GDM1 (cell line): ENCODE data around the gene STARD13.

Experiments
- DNase-seq: peaks from one replicate; lab custom pipeline; 2025; lab: John Stamatoyannopoulos, UW

Gene STARD13

GRCh38 chr13:33277946-33278345 lies 7.6 kb downstream of the STARD13 start:
- DNase-seq: no peak

- DNase-seq: no peak
Observed at GRCh38 chr13:33277037-33277740, 8.4 kb downstream of the STARD13 start.

DNA sequence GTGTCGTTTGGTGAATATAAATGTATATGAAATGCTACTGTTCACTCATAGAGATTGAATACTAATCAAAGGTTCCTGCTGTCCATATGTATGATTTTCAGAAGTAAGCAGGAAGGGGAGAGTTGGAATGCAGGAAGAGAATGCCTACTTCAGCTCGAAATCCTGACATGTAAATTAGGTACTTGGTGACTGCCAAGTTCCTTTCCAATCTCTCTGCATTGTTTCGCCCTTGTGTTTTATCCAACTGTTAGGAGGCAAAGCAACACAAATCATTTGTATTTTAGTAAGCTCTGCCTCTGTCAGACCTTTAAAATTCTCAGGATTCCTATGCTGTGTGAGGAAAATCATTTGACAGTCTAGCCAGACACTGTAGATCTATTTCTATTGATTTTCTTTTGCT lies 9.0 kb downstream of the STARD13 start:
- no peak for DNase-seq

DNA sequence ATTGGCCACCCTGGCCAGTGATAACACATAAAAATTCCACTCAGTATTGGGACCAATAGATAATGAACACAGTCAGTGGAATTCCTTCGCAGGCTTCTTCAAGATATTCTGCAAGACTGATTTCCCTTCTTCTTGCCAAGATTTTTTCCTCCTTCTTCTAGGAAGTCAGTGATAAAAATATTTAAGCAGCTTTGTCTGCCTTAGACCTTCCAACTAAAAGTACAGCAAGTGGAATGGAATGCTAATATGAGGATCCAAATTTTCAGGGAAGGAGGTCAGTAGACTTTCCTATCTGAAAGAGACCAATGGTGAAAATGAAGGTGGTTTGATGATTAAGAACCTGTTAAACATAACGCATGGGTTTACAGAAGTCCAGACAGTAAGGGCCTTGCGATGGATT lies 9.6 kb downstream of the STARD13 start:
- no peak for DNase-seq

DNA sequence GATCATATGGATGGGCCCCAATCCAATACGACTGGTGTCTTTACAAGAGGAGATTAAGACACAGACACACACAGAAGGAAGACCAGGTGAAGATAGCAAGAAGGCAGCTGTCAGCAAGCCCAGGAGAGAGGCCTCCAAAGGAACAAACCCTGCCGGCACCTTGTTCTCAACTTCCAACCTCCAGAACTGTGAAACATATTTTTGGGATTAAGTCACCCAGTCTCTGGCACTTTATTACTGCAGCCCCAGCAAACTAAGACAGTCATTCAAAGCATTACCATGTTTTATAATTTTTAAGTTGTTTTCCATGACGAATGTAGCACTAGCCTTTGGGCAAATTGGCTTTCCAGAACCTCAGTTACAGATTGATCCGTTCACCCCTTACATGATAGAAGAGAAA lies 11.3 kb downstream of the STARD13 start:
- DNase-seq: no peak

GRCh38 chr13:33272531-33273124 lies 12.9 kb downstream of the STARD13 start:
- no peak for DNase-seq

GRCh38 chr13:33271759-33272158 lies 13.8 kb downstream of the STARD13 start:
- DNase-seq: no peak

DNA sequence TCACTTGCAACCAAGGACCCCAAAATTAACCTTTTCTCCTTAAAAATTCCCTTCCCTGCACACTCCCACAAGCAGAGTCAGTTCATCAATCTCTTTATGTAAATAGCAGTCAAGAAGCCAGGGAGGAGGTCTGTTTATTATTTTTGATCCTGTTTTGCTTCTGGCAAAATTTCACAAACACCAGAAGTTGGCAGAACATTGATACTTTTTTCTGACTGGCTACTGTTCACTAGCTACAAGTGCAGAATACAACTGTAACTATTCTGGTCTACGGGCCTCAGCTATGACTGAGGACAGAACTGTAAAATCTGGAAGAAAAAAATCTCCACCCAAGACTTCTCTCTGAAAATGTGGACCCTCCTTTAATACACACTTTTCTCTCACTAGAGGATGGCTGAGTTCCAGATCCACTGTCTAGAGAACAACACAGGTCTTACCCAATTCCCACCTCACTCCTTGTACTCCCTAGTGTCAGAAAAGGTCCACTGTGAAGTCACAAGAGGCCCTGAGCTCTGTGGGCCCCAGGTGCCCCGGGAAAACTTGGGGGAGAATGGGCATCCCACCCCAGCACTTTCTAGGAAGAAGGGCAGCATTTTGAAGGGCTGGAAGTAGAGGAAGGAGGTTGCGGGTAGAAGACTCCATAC lies 14.5 kb downstream of the STARD13 start:
- no peak for DNase-seq

DNA sequence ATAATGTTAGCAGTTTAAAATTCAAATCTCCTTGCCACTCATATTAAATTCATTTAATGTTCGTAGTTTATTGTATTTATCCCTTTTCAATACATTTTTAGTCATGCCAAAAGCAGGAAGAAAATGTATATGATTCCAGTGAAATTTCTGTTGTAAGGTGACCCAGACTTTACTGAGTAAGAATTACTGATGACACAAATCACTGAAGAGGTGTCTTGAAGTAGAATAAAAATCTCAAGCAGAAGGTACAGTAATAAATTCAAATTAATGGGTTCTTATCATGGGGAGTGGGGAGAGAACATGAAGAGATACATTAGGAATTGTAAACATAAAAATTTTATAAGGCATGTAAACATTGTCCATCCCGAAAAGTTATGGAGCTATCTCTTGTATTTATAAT lies 19.9 kb downstream of the STARD13 start:
- no peak for DNase-seq

- no peak for DNase-seq
Observed at GRCh38 chr13:33265133-33265532, 20.4 kb downstream of the STARD13 start.

GRCh38 chr13:33264620-33264978 lies 21.0 kb downstream of the STARD13 start:
- no peak for DNase-seq

DNA sequence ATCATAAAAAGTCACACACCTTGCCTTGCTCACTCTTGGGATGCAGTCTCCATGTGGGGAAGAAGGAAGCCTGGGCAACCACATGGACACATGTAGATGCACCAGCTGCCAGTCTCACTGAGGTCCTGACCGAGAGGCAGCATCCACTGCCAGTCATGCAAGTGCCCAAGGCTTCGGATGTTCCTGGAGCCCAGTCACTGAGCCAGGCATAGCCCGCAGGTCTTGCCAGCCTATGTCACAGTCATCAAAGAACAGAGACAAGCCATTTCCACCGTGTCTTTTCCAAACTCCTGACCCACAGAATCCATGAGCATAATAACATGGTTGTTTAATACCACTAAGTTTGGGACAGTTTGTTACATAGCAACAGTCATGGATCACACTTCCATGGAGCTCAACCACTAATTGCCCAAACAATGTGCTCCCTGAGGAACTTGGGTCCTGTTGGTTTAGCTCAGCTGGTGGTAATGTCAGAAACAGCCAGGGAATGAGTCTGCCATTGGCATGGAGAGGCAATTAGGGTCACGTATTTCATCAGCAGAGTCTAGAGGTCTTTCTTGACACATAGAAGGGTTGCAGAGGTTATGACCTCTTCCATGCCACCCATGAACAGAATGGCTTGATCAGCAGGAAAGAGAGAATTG lies 21.5 kb downstream of the STARD13 start:
- no peak for DNase-seq

DNA sequence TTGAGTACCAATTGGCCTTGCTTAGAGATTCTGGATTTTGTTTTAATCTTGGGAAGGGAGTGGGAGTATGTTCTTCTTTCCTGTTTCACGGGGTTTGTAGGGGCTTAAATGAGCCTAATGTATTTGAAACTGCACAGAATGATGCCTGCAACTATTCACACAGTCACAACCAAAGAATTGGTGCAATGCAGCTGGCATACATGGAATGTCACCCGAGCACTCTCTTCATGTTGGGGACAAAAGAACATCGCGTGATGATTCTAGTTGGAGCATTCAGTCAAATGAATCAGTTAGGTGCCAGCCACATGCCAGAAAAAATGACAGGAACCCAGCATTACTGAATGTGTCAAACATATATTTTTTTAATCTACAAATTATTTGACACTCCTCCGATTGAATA lies 22.1 kb downstream of the STARD13 start:
- DNase-seq: no peak

- DNase-seq: peak; percentile 41
Observed at GRCh38 chr13:33262997-33263396, 22.6 kb downstream of the STARD13 start.

DNA sequence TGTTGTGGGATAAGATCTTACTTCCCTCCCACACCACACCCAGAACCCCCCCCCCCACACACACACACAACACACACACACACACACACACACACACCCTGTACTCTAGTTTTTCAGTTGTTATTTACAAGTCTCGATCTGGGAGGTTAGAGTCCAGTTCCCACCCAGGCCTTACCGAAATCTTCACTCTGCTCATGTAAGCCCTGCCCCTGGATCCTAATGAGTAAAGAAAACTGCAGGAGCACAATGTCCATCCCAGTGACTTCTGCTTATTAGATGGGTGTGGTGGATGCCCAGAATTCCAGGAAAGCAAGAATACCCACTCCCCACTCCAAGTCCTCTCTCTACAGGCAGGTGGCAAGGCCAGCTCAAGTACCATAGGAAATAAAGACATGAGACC lies 23.0 kb downstream of the STARD13 start:
- no peak for DNase-seq

GRCh38 chr13:33262062-33262487 lies 23.5 kb downstream of the STARD13 start:
- DNase-seq: no peak

- DNase-seq: no peak
Observed at GRCh38 chr13:33261387-33262061, 24.0 kb downstream of the STARD13 start.

DNA sequence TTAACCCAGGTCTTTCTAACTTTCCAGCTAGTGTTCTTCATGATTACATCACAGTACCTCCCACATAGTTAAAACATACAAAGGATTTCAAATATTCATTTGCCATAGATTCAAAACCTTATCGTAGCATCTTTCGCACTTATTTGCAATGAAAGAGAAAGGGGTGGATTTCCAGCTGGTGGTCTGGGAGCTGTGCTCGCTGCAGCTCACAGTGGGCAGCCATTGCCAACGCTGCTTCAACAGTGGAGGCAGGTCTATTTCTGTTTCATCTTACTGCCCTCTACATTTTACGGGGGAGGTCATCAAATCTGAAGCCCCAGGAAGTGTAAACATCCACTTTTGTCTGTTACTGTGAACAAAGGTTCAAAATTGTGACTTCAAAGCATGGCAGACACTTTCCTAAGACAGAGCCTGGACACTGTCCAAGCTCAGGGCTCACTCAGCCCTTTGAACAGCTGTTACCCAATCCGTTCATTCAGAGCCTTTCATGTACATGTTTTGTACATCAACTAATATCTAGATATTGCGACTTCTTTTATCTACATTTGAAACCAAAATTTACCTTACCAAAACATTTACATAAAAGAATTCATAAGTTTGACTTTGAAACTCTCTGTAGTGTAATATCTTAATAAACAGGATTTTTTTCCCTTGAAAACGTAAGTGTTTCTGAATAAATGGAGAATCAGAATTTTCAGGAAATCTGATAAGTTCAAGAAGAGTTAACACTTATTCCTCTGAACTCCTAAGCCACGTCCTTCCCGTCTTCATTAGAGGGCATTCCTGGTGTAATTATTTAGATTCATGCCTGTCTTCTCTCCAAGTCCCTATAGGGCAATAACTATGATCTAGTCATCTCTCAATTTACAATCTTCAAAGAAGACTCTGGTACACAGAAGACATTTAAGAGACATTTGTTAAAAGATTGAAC lies 25.1 kb downstream of the STARD13 start:
- no peak for DNase-seq

DNA sequence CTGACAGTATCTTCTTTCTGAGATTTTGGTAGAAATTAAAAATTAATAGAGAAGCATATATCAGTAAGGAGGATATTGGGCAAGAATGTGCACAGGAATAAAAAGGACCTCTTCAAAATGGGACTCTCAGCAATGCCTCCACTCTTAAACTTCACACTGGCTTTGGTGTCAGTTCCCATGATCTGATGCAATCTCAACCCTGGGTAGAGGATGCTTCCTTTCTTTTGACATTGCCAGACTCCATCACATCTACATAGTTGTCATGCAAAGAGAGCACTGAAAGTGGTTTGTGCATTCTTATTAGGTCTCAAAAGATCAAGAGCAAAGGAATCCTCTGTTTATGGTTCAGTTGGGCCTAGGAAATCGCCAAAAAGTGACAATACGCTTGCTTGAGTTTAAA lies 26.3 kb downstream of the STARD13 start:
- DNase-seq: no peak

DNA sequence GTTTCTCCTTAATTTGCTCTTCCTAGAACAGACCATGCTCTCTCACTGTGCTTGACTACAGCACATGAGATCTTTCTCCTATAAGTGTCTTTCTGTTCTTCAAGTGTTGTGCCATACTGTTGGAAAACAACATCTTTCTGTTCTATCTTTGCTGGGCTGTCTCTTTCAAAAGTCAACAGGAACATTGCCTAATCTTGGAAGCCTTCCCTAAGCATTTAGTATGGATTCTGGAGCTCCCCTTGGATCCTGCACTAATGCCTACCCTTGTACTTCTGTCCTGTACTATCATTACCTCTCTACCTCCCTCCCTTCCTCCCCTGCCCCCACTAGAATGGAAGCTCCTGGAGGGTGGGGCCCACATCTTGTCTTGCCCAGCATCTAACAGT lies 26.8 kb downstream of the STARD13 start:
- no peak for DNase-seq
